Embryonic facial prominence (tissue), 1 donor: ENCODE results near the gene TMEM269.
"Not testable (repeated sequence)": the region's sequence is repeated elsewhere in the genome, so short reads cannot be mapped to it uniquely, and the experiment has no call there.

Experiments used
- DNase-seq: peaks from one replicate; pipeline ENCODE4 v3.0.0-alpha.2; 2016; ENCODE audit errors: extremely low spot score

TMEM269 gene

GRCh38 chr1:42748021-42748420, 36.8 kb upstream of the TMEM269 start:
- DNase-seq: no peak

GRCh38 chr1:42748461-42749410, 36.1 kb upstream of the TMEM269 start:
- no peak for DNase-seq

- no peak for DNase-seq
Measured at GRCh38 chr1:42750041-42750440, 34.8 kb upstream of the TMEM269 start.

GRCh38 chr1:42751511-42752070, 33.2 kb upstream of the TMEM269 start:
- not testable (repeated sequence) for DNase-seq

GRCh38 chr1:42752284-42752683, 32.5 kb upstream of the TMEM269 start:
- DNase-seq: no peak

- no peak for DNase-seq
Measured at GRCh38 chr1:42753070-42753469, 31.7 kb upstream of the TMEM269 start.

GRCh38 chr1:42756956-42757891, 27.6 kb upstream of the TMEM269 start:
- no peak for DNase-seq

- no peak for DNase-seq
Measured at GRCh38 chr1:42757892-42758275, 26.9 kb upstream of the TMEM269 start.

GRCh38 chr1:42758641-42759040, 26.1 kb upstream of the TMEM269 start:
- no peak for DNase-seq

- DNase-seq: no peak
Measured at GRCh38 chr1:42759114-42759513, 25.7 kb upstream of the TMEM269 start.

- DNase-seq: no peak
Measured at GRCh38 chr1:42761567-42761966, 23.2 kb upstream of the TMEM269 start.

GRCh38 chr1:42762269-42762668, 22.5 kb upstream of the TMEM269 start:
- no peak for DNase-seq

- no peak for DNase-seq
Measured at GRCh38 chr1:42765269-42765668, 19.5 kb upstream of the TMEM269 start.

- DNase-seq: peak; percentile 46
Measured at GRCh38 chr1:42765832-42766740, 18.7 kb upstream of the TMEM269 start.

GRCh38 chr1:42766741-42767509, 17.9 kb upstream of the TMEM269 start, which contains the start of the genes C1orf50 and P3H1:
Gene C1orf50, plus strand, starts transcription at chr1:42767249. Its CDS starts 63 bp downstream, at chr1:42767312.
Gene P3H1, minus strand, starts transcription at chr1:42767028. Its CDS starts 57 bp downstream, at chr1:42766971.
- DNase-seq: peak; percentile 96

- no peak for DNase-seq
Measured at GRCh38 chr1:42767510-42768000, 17.2 kb upstream of the TMEM269 start.

GRCh38 chr1:42768172-42768571, 16.6 kb upstream of the TMEM269 start:
- DNase-seq: no peak

GRCh38 chr1:42769811-42770210, 15.0 kb upstream of the TMEM269 start:
- DNase-seq: no peak

GRCh38 chr1:42773420-42773819, 11.4 kb upstream of the TMEM269 start:
- DNase-seq: no peak
